Middle frontal gyrus (tissue), 1 donor: ENCODE data around the gene ZNF488.
"Not testable (repeated sequence)": the region's sequence is repeated elsewhere in the genome, so short reads cannot be mapped to it uniquely, and the experiment has no call there.

Experiments used
- DNase-seq: peaks from one replicate; pipeline ENCODE4 v3.0.0-alpha.2; 2015; ENCODE audit warnings: low spot score; ENCODE audit errors: extremely low spot score

The ZNF488 gene

GRCh38 chr10:47409866-47410256 is 25.8 kb upstream of the ZNF488 start:
- DNase-seq: no peak

- no peak for DNase-seq
Measured at GRCh38 chr10:47409171-47409865, 25.2 kb upstream of the ZNF488 start.

- no peak for DNase-seq
Measured at GRCh38 chr10:47408606-47409005, 24.5 kb upstream of the ZNF488 start.

GRCh38 chr10:47406870-47407691 is 23.0 kb upstream of the ZNF488 start:
- DNase-seq: no peak

GRCh38 chr10:47406548-47406869 is 22.4 kb upstream of the ZNF488 start:
- DNase-seq: no peak

GRCh38 chr10:47405857-47406547 is 21.9 kb upstream of the ZNF488 start:
- no peak for DNase-seq

- DNase-seq: no peak
Measured at GRCh38 chr10:47404937-47405336, 20.8 kb upstream of the ZNF488 start.

GRCh38 chr10:47404446-47404845 is 20.4 kb upstream of the ZNF488 start:
- no peak for DNase-seq

GRCh38 chr10:47403446-47404318 is 19.6 kb upstream of the ZNF488 start:
- DNase-seq: no peak

- no peak for DNase-seq
Measured at GRCh38 chr10:47402641-47403301, 18.7 kb upstream of the ZNF488 start.

GRCh38 chr10:47401874-47402640 is 18.0 kb upstream of the ZNF488 start:
- DNase-seq: no peak

- DNase-seq: no peak
Measured at GRCh38 chr10:47401210-47401609, 17.1 kb upstream of the ZNF488 start.

- no peak for DNase-seq
Measured at GRCh38 chr10:47400786-47401185, 16.7 kb upstream of the ZNF488 start.

- DNase-seq: no peak
Measured at GRCh38 chr10:47400251-47400650, 16.2 kb upstream of the ZNF488 start.

GRCh38 chr10:47397256-47397655 is 13.2 kb upstream of the ZNF488 start:
- no peak for DNase-seq

GRCh38 chr10:47396311-47396717 is 12.2 kb upstream of the ZNF488 start:
- DNase-seq: no peak

GRCh38 chr10:47389619-47390018 is 5.5 kb upstream of the ZNF488 start:
- DNase-seq: no peak

- DNase-seq: no peak
Measured at GRCh38 chr10:47388879-47389278, 4.8 kb upstream of the ZNF488 start.

GRCh38 chr10:47386104-47386503 is 2.0 kb upstream of the ZNF488 start:
- not testable (repeated sequence) for DNase-seq
